Inflammatory macrophage treated with lipopolysaccharide for 4 hours (primary cell): ENCODE results near the gene STAMBPL1.
A peak's percentile ranks its signal among the peaks of the same experiment; 100 is the strongest.

Source experiments
- DNase-seq: peaks from one replicate; pipeline ENCODE4 v3.0.0-alpha.2; 2020

The STAMBPL1 gene

GRCh38 chr10:88879534-88880281 is at the start of gene STAMBPL1:
STAMBPL1 (plus strand) TSS chr10:88880245; CDS start chr10:88901709, 21,464 bp downstream.
- DNase-seq: no peak

- no peak for DNase-seq
Observed at GRCh38 chr10:88830643-88831268, 49.3 kb upstream of the STAMBPL1 start.

- no peak for DNase-seq
Observed at GRCh38 chr10:88831709-88832108, 48.3 kb upstream of the STAMBPL1 start.

- DNase-seq: no peak
Observed at GRCh38 chr10:88832376-88832775, 47.7 kb upstream of the STAMBPL1 start.

- no peak for DNase-seq
Observed at GRCh38 chr10:88833156-88833555, 46.9 kb upstream of the STAMBPL1 start.

- peak; percentile 79 for DNase-seq
Observed at GRCh38 chr10:88833723-88834122, 46.3 kb upstream of the STAMBPL1 start.

- peak; percentile 89 for DNase-seq
Observed at GRCh38 chr10:88835096-88835909, 44.7 kb upstream of the STAMBPL1 start.

GRCh38 chr10:88835910-88836221 is 44.2 kb upstream of the STAMBPL1 start:
- no peak for DNase-seq

- peak; percentile 77 for DNase-seq
Observed at GRCh38 chr10:88837632-88838031, 42.4 kb upstream of the STAMBPL1 start.

- peak; percentile 57 for DNase-seq
Observed at GRCh38 chr10:88838766-88839350, 41.2 kb upstream of the STAMBPL1 start.

GRCh38 chr10:88840104-88840503 is 39.9 kb upstream of the STAMBPL1 start:
- DNase-seq: no peak

GRCh38 chr10:88840881-88841280 is 39.2 kb upstream of the STAMBPL1 start:
- peak; percentile 70 for DNase-seq

- peak; percentile 53 for DNase-seq
Observed at GRCh38 chr10:88841316-88842111, 38.5 kb upstream of the STAMBPL1 start.

GRCh38 chr10:88843171-88843570 is 36.9 kb upstream of the STAMBPL1 start:
- no peak for DNase-seq

- DNase-seq: peak; percentile 91
Observed at GRCh38 chr10:88848499-88848898, 31.5 kb upstream of the STAMBPL1 start.

- DNase-seq: peak; percentile 68
Observed at GRCh38 chr10:88849234-88849633, 30.8 kb upstream of the STAMBPL1 start.

GRCh38 chr10:88850712-88851111 is 29.3 kb upstream of the STAMBPL1 start:
- no peak for DNase-seq

GRCh38 chr10:88851706-88852105 is 28.3 kb upstream of the STAMBPL1 start, which contains the start of gene ANKRD22:
ANKRD22 (minus strand) TSS chr10:88851844; CDS start chr10:88851607, 237 bp downstream.
- peak; percentile 93 for DNase-seq

GRCh38 chr10:88852327-88852726 is 27.7 kb upstream of the STAMBPL1 start:
- no peak for DNase-seq

- DNase-seq: peak; percentile 96
Observed at GRCh38 chr10:88853155-88853881, 26.7 kb upstream of the STAMBPL1 start.

- no peak for DNase-seq
Observed at GRCh38 chr10:88854684-88855083, 25.4 kb upstream of the STAMBPL1 start.

GRCh38 chr10:88857831-88858230 is 22.2 kb upstream of the STAMBPL1 start:
- peak; percentile 58 for DNase-seq
